Skin of body (tissue), 2 donors: ENCODE data around the gene IFI27L2. TPM values are rescaled to one million over a fixed set of nuclear protein-coding genes. Genes with fewer than 3 reads are reported as not detected.

Experiments used
- DNase-seq: peaks from one replicate; lab custom pipeline; 2025; lab: John Stamatoyannopoulos, UW
- total RNA-seq: library from RNA; depleted of rRNA; stranded (reverse); fragments of >200 nt; gene quantifications from one replicate; pipeline ENCODE4 v1.2.3, GENCODE V29; 2014

IFI27L2 gene
- total RNA-seq, 1 donor from 2014 or later: 29.8 TPM

DNA sequence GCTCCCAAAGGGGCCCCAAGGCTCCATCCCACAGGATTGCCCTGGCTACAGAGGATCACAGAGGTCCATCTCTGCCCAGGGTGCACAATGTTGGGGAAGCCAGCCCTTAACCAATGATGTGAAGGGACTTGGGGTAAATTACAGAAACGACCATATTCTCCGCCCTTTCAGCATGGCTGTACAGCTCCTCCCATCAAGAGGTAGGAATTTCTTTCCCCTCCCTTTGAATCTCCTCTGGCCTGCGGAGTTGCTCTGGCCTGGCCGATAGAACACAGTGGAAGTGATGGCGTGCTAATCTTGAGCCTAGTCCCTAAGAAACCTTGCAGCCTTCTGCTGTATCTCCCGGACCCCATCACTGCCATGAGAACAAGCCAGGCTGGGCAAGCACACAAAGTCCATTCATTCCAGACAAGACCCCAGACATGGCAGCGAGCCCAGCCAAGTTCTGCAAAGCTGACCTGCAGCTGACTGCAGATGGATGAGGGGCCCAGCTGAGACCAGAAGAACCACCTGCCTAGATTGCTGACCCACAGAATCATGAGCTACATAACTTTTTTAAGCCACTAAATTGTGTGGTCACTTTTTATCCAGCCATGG, 25.8 kb downstream of the IFI27L2 start:
- DNase-seq: no peak

DNA sequence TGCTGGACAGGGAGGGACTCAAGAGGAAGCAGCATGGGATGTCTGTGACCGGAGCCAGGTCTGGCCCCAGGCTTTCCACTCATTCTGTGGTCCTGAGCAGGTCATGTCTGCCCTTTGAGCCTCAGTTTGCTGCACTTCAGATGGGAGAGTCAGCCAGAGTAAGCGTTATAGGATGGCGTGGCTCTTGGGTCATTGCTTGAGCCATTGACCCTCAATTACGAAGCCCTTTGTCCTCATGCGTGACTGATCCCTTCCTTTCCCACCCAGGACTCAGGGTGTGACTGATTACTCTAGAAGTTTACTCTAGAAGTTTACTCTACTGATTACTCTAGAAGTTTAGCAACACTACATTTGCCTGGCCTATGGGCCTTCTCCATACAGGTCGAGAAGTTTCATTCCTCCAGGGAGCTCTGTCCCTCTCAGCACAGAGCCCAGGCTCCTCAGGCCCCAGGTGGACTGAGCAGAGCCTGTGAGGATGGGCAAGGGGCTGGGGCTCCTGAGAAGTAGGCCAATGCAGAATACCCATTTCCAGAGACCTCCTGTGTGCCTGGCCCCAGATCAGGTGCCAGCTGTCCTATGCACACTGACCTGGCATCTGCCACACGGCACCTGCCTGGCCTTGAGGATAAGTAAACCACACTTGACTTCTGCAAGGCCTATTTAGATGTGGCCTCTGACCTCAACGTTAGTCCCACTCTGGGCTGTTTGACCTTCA, 26.5 kb downstream of the IFI27L2 start:
- no peak for DNase-seq

DNA sequence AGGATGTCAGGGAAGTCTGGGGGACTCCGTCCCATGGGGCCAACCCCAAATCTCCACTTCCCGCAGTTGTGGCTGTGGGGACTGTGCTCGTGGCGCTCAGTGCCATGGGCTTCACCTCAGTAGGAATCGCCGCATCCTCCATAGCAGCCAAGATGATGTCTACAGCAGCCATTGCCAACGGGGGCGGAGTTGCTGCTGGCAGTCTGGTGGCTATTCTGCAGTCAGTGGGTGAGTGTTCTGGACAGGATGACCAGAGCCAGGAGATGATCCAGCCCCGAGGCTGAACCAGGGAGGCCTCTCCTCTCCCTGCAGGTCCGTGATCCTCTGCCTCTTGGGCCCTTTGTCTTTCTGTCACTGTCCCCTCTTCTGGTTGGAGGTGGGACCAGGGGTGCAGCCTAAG, 27.7 kb downstream of the IFI27L2 start:
- DNase-seq: no peak

DNA sequence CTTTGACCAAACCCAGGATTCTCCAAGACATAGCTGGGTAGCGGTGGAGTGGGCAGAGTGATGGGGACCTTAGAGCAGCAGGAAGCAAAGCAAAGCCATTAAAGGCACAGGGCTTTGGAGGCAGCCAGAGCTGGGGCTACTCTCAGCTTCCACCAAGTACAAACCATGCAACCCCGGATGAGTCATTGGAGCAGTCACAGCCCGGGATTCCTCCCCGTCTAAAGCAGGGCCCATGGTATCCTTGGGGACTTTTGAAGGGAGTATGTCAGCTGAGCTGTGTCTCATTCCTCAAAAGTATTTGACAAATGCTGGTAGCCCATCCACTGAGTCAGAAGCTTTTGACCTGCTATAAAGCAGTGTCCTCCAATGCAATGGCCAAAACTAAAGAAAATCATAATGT, 28.6 kb downstream of the IFI27L2 start:
- DNase-seq: no peak

DNA sequence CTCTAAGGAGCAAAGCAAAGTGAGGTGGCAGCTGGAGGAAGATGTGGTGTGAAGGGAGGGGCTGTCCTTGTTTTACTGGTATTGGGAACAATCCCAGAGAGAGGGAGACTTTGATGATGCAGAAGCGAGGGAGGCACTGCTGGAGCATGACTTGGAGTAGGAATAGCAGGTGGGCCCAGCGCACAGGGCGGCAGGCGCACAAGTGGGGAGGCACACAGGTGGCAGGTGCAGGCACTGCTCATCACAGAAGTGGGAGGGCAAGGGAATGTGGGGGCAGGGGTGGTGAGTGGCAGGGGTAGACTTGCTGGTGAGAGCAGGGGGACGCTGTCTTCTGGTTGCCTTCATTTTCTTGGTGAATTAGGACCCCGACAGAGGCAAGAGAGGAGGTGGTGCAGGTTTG, 30.4 kb downstream of the IFI27L2 start:
- DNase-seq: no peak

DNA sequence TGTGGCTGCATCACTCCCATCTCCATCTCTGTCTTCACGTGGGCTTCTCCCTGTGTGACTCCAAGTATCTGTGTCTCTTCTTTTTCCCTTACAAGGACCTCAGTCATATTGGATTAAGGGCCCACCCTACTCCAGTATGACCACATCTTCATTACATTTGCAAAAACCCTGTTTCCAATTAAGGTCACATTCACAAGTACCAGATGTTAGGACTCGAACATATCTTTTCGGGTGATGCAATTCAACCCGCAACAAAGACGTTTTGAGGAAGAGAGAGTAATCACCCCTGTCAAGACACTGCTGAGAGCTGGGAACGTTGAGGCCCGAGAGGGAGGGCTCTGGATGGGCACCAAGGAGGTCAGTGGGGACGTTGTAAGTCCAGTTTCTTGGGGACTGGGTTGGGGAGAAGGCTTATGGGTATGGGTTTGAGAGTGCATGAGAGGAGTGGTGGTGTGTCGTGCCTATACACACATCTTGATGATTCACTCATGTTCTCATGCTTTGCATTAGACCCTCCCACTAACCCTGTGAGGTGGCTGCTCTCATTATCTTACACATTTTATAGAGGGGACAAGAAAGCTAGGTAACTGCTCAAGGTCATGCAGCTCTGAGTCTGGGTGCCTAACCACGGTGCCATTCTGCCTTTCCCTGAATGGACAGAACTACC, 30.9 kb downstream of the IFI27L2 start:
- DNase-seq: peak; percentile 42

DNA sequence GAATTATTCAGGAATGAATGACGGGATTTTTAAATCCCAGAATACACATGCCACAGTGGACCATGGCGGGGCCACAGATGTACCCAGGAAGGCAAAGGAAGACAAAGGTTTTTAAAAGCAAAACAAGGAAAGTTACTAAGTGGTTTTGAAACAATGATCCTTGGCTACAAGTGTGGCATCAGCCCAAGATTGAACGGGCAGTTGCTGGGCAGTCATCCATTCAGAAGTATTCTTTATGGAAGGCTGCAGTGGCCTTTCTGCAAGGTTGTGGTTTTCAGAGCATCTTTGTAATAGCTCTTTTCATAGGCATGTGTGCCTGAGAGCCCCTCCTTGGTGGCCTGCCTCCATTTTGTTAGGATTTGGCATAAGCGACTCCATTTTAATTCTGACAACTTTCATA, 32.3 kb downstream of the IFI27L2 start:
- no peak for DNase-seq

DNA sequence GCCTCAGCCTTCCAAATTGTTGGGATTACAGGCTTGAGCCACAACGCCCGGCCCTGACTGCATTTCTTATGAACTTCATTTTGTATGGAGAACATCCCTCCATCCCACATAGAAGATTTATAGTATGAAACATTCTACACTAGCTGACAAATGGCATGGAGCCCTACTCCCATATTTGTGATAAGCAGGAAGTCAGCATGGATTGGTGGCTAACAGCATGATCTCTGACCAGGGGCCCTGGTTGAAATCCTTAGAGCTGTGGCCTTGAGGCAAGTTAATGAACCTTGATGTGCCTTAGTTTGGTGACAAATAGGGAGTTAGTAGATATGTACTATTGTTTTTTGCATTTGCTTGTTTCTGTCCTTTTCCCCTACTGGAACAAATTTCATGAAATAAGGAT, 36.0 kb downstream of the IFI27L2 start:
- no peak for DNase-seq

DNA sequence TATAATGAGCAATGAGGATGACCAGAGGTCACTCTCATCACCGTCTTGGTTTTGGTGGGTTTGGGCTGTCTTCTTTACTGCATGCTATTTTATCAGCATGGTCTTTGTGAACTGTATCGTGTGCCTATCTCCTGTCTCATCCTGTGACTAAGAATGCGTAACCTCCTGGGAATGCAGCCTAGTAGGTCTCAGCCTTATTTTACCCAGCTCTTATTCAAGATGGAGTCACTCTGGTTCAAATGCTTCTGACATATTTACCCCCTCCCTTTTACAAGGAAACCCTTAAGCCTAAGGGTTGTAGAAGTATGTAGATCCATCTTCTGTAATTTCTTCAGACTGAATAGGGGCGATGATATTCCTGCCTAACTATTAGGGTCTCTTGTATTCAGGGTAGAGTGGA, 39.9 kb downstream of the IFI27L2 start:
- no peak for DNase-seq

DNA sequence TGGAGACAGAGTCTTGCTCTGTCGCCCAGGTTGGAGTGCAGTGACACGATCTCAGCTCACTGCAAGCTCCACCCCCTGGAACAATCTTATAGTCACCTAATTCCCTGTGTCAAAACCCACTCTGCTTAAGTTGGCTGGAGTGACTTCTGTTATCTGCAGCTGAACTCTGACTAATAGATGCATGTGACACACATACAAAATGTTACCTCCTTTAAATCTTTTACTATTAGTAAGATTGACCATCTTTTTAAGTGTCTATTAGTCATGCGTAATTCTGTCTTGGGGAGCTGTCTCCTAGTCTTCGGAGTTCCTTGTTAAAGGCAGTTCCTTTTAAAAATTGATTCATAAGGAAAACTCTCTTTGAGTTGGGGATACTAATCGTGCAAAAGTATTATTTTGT, 40.9 kb downstream of the IFI27L2 start:
- DNase-seq: no peak

DNA sequence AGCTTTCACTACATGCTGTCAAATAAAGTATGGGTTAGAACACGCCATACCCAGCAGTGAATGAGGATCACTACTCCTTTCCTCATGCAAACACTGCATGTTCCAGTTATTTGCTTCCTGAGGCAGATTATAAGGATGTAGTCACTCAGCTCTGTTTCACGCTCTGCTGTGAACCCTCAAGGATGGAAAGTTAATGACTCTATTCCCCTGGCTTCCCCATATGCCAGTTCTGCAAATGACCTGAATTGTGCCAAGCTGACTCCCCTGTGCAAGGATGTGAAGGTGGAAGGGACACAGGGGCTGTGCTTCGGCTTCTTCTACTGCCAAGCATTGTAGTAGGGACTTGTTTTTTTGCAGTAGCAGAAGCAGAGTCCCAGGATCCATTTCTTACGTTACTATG, 41.5 kb downstream of the IFI27L2 start:
- no peak for DNase-seq

DNA sequence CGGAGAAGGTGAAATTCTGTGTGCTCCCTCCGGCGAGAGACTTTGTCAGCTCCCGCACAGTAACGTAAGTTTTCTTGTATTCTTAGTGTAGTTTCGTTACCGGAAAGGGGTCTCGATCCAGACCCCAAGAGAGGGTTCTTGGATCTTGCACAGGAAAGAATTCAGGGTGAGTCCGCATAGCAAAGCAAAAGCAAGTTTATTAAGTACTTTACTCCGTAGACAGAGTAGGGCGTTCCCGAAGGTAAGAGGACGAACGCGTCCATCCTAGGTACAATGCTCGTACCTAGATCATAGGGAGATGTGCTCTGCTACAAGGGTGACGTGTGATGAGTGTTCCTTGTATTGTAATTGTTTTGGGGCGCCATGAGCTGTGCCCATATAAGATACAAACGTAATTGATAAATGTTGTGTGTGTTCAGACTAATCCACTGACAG, 48.0 kb downstream of the IFI27L2 start:
- DNase-seq: no peak

DNA sequence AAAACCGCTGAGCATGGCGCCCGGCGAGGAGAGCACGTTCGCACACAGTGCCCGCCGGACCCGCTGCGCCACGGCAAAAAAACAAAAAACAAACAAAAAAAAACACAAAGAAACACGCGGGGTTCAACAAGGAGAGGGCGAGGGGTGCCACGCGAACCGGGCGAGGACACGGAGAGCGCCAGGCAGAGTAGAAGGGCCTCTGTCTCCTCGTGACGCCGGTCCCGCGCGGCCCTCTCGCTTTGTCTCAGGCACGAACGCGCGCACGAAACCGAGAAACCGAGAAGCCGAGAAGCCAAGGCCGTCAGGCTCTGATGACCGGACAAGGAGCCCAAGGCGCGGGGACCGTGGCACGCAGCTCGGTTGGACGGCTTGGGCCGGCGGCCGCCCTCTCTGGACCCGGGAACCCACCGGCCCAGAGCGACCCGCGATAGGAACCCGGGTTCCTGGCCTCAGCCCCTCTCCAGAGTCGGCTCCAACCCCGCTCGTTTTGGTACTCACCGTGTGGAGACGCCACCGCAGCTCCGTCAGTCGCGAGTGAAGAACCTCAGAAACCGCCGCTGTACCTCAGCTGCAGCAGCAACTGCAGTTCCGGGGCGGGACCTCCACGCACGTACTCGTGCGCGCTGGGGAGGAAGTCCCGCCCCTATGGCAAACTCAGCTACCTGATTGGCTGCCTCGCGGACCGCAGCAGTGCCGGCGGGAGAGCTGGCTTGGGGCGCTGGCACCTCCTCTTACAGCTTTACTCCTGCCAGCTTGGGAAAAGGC, 48.6 kb downstream of the IFI27L2 start, which contains the start of the genes DDX24 and IFI27L1:
Gene DDX24, minus strand, starts transcription at position 582 of the 765 bp plus-strand sequence. CDS start 1,460 bp downstream, outside the sequence.
Gene IFI27L1, plus strand, starts transcription at position 690 of the 765 bp plus-strand sequence. CDS start 15,628 bp downstream, outside the sequence.
- peak; percentile 91 for DNase-seq

DNA sequence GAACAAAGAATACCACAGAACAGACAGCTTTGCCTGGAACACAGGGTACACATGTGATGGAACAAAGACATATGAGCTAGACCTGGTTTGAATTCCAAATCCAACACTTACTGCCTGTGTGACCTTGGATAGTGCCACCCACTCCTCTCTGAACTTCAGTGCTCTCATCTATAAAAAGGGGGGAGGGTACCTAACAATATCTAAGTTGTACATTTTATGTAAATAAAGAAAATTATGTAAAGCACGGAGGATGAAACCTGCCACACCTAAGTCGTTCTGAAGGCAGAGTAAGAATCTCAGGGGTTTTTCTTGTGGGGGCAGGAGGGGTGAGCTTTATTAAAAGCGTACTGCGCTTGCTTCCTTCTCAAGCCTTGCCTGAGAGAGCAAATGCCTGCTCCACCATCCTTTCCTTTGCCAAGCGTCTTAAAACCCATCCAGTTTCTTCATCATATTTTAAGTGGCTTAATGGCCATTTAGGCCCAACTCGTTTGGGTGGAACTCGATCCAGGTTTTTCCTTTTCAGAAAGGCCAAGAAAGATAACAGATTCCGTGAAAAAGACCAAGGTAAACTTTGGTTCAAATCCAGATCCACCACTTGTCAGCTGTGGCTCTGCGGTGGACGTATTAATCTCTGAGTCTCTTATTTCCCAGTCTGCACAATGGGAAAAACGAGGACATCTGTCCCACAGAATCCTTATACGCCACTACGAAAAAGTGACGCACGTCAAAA, 49.3 kb downstream of the IFI27L2 start:
- peak; percentile 22 for DNase-seq

DNA sequence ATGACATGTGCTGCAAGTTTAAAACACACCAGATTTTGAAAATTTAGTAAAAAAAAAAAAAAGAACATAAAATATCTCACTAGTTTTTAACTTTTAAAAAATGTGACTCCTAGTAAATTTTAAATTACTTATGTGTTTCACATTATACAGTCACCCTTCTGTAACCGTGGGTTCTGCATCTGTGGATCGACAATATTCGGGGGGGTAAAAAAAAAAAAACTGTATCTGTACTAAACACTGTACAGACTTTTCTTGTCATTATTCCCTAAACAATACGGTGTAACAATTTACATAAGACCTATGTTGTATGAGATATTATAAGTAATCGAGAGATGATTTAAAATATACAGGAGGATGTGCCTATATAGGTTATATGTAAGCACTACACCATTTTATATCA, 51.6 kb downstream of the IFI27L2 start:
- DNase-seq: no peak

Other genes with a start within 250 kb of the IFI27L2 start
- gene FAM181A, start 202.3 kb downstream of the IFI27L2 start, total RNA-seq: not detected
- gene ASB2, start 153.0 kb downstream of the IFI27L2 start, total RNA-seq: 6.1 TPM
- gene CCDC197, start 132.3 kb downstream of the IFI27L2 start, total RNA-seq: not detected
- 2.9 TPM for gene OTUB2, start 103.3 kb downstream of the IFI27L2 start, total RNA-seq
- gene DDX24, start 48.4 kb downstream of the IFI27L2 start, total RNA-seq: 64.3 TPM
- gene IFI27L1, start 48.3 kb downstream of the IFI27L2 start, total RNA-seq: 10.4 TPM
- 18.3 TPM for gene IFI27, start 18.9 kb downstream of the IFI27L2 start, total RNA-seq
- gene PPP4R4, start 44.7 kb upstream of the IFI27L2 start, total RNA-seq: 2.4 TPM
- not detected for gene SERPINA10, start 163.7 kb upstream of the IFI27L2 start, total RNA-seq
- not detected for gene SERPINA6, start 193.7 kb upstream of the IFI27L2 start, total RNA-seq
- gene SERPINA2, start 237.1 kb upstream of the IFI27L2 start, total RNA-seq: not detected